ENCODE data around the gene INTS14. TPM values are rescaled to one million over a fixed set of nuclear protein-coding genes. Genes with fewer than 3 reads are reported as not detected.

The INTS14 gene
- total and polyA plus RNA-seq, 2 of the 8 experiments (the other 6 are each of a cell fraction or from before 2014, with no cell fraction given) = 33.1 to 33.7 TPM

DNA sequence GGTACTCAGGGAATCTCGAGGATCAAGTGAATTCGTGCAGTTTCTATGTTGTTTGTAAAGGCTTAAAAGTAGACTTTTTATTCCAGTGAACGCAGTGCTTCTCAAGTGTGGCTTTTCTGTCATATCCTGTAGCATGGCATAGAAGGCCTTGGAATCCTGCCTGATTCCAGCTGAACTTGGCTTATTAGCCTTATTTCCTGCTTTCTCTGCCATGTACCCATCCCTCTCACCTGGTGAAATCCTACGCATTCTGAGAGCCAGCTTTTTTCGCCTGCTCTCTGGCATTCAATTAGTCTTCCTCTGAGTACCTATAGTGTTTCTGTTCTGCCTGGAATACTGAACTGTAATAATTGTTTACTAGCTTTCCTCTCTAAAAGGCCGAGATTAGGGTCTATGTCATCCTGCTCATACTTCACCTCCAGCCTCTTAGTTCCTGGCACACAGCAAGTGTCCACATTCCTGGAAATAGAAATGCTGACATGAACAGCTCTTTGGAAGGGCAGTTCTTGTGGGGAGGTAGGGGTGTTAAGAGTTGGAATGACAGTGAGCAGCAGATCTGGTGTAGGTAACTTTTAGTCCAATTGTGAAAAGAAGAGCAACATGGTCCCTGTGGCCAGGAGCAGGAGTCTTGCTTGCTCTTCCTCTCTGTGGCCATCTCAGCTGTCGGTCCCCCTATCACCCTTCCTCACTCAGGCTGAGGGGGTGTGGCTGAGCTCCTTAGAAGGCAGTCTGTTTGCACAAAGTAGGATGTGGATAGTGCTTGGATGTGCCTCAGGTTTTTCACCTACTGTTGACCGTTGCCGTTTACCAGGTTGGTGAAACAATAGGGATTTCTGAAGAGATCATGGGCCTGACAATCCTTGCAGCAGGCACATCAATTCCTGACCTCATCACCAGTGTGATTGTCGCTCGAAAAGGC, 41.2 kb upstream of the INTS14 start:
- H2BK120ac ChIP-seq (replicated peaks; ENCODE audit: low read depth, low read length) = no peak overlapping the region
- no peaks in the 10 kb centered on the region for H4K20me1 ChIP-seq (replicated peaks in 1 of 2; ENCODE audit: control insufficient read depth in 1 of 2, insufficient read depth in 2 of 2, low read length in 2 of 2)
- H3K79me1 ChIP-seq (ENCODE audit: low read depth, low read length) = no peaks in the 10 kb centered on the region
- DNase-seq (ENCODE audit: low read depth in 1 of 2, low spot score in 2 of 2) (no peak), FAIRE-seq (no peak)
- CTCF ChIA-PET (ENCODE audit: partially characterized antibody) = interaction anchor here (0.6 to 8.7 kb wide), 5 partner anchors 8 to 210 kb away, joined by 3 to 81 read pairs (median 4); no protein-coding TSS in a partner anchor
- no peaks in the 10 kb centered on the region for H3K9me3 ChIP-seq (ENCODE audit: insufficient read depth in 2 of 2, low read depth in 1 of 2, low read length in 1 of 2)
- H4K5ac ChIP-seq (ENCODE audit: insufficient read length, low read depth, low read length) = no peak overlapping the region
- H3K9ac ChIP-seq (replicated peaks in 1 of 4; ENCODE audit: extremely low read depth in 1 of 4, low read depth in 3 of 4, low read length in 3 of 4) = no peak overlapping the region
- no peak overlapping the region for H3K23ac ChIP-seq (ENCODE audit: insufficient read length)
- H3K4me2 ChIP-seq (ENCODE audit: insufficient read depth in 1 of 2, low read depth in 2 of 2, low read length in 2 of 2) = no peak overlapping the region
- no peak overlapping the region for H3K56ac ChIP-seq (replicated peaks; ENCODE audit: insufficient read length, low read depth, low read length)
- no peak overlapping the region for H4K91ac ChIP-seq (replicated peaks; ENCODE audit: insufficient read length, low read length)
- POLR2A ChIA-PET (ENCODE audit: partially characterized antibody) = interaction anchor here (0.9 kb wide), 1 partner anchor 11 kb away, joined by 3 read pairs; no protein-coding TSS in a partner anchor
- H4K8ac ChIP-seq (ENCODE audit: extremely low read depth, insufficient read depth, low read length) = no peak overlapping the region; the same call in 1 of the 2 replicates
- no peaks in the 10 kb centered on the region; a peak in 1 of 7 replicates for H3K4me1 ChIP-seq (replicated peaks in 1 of 4; ENCODE audit: control insufficient read depth in 3 of 4, insufficient read depth in 4 of 4, low read length in 3 of 4)
- H3K18ac ChIP-seq (ENCODE audit: extremely low read depth, low read length) = no peak overlapping the region
- no peak overlapping the region for H2BK15ac ChIP-seq (ENCODE audit: low read length)
- H3K23me2 ChIP-seq (ENCODE audit: low read depth, low read length) = no peaks in the 10 kb centered on the region
- no peak overlapping the region; the same call in 1 of the 2 replicates for H2BK12ac ChIP-seq (ENCODE audit: low read depth, low read length)
- H2BK5ac ChIP-seq (ENCODE audit: low read depth, low read length) = no peak overlapping the region
- H3K27ac ChIP-seq (ENCODE audit: low read depth, low read length) = no peak overlapping the region
- no peaks in the 10 kb centered on the region for H3K36me3 ChIP-seq (ENCODE audit: control insufficient read depth in 2 of 4, insufficient read depth in 4 of 4, low read length in 3 of 4)
- H3K79me2 ChIP-seq (ENCODE audit: control insufficient read depth in 1 of 2, insufficient read depth in 2 of 2, low read length in 2 of 2) = no peaks in the 10 kb centered on the region
- no peak overlapping the region for H2AFZ ChIP-seq (ENCODE audit: low read length)
- no peak overlapping the region for H3K4ac ChIP-seq (replicated peaks; ENCODE audit: insufficient read length, low read depth, low read length)
- 90% methylated on average over 11 of the region's 11 CpGs; no CpG with 5 or more reads in 1 of the 2 experiments for WGBS, 2 experiments (ENCODE audit: extremely low coverage in 1 of 2, insufficient coverage in 1 of 2, insufficient read length in 1 of 2, insufficient replicate concordance in 2 of 2, low coverage in 1 of 2, low lambda C conversion rate in 2 of 2, missing lambda C conversion rate in 1 of 2)
- H3K14ac ChIP-seq (ENCODE audit: insufficient read length) = no peak overlapping the region
- no peaks in the 10 kb centered on the region for H3K27me3 ChIP-seq (replicated peaks in 1 of 4; ENCODE audit: control insufficient read depth in 3 of 4, extremely low read depth in 1 of 4, insufficient read depth in 3 of 4, low read length in 3 of 4)
- no peak overlapping the region for H3K4me3 ChIP-seq (ENCODE audit: extremely low read depth in 1 of 4, insufficient read depth in 2 of 4, low read depth in 3 of 4, low read length in 4 of 4)
- no peak overlapping the region for H2BK20ac ChIP-seq (ENCODE audit: low read length)
- H2AK5ac ChIP-seq (ENCODE audit: low read depth, low read length) = no peak overlapping the region
- TF ChIP-seq TEAD4 (IDR thresholded peaks at IDR 0.05; ENCODE audit: low read depth, low read length) = no peak
- TF ChIP-seq, protein P1, sequence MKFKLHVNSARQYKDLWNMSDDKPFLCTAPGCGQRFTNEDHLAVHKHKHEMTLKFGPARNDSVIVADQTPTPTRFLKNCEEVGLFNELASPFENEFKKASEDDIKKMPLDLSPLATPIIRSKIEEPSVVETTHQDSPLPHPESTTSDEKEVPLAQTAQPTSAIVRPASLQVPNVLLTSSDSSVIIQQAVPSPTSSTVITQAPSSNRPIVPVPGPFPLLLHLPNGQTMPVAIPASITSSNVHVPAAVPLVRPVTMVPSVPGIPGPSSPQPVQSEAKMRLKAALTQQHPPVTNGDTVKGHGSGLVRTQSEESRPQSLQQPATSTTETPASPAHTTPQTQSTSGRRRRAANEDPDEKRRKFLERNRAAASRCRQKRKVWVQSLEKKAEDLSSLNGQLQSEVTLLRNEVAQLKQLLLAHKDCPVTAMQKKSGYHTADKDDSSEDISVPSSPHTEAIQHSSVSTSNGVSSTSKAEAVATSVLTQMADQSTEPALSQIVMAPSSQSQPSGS (IDR thresholded peaks at IDR 0.05; ENCODE audit: low read length) = no peak
- no peak for TF ChIP-seq NRF1 (IDR thresholded peaks at IDR 0.05; ENCODE audit: low read depth, low read length)
- no peak for TF ChIP-seq EP300 (IDR thresholded peaks at IDR 0.05; ENCODE audit: borderline replicate concordance in 1 of 2, low read depth in 2 of 2, low read length in 2 of 2)
- no peak for TF ChIP-seq RBBP5 (IDR thresholded peaks at IDR 0.05; ENCODE audit: borderline replicate concordance, low read depth, low read length)
- TF ChIP-seq MAFK (IDR thresholded peaks at IDR 0.05; ENCODE audit: low read depth, low read length) = no peak
- TF ChIP-seq BACH1 (IDR thresholded peaks at IDR 0.05; ENCODE audit: low read length) = no peak
- no peak for TF ChIP-seq RFX5 (IDR thresholded peaks at IDR 0.05; ENCODE audit: borderline replicate concordance, low read depth, low read length)
- TF ChIP-seq, protein P2, sequence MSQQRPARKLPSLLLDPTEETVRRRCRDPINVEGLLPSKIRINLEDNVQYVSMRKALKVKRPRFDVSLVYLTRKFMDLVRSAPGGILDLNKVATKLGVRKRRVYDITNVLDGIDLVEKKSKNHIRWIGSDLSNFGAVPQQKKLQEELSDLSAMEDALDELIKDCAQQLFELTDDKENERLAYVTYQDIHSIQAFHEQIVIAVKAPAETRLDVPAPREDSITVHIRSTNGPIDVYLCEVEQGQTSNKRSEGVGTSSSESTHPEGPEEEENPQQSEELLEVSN (IDR thresholded peaks at IDR 0.05) = no peak
